Naive thymus-derived CD4-positive, alpha-beta T cell (primary cell): ENCODE results near the gene WWOX. TPM values are rescaled to one million over a fixed set of nuclear protein-coding genes. Genes with fewer than 3 reads are reported as not detected.

Experiments
- ATAC-seq: fragments of 150-1000 bp; cut with Tn5 transposase; 2 replicates; pipeline ENCODE4 v1.10.0; 2021; ENCODE audit warnings: mild to moderate bottlenecking, moderate library complexity
- CTCF ChIA-PET: fragments of 350-600 bp; sonication (Branson Sonifier 250); formaldehyde crosslinking; loops from one replicate; lab custom pipeline; 2021; ENCODE audit warnings: antibody characterized with exemption; lab: Charles Lee
- POLR2A ChIA-PET: fragments of 350-600 bp; sonication (Branson Sonifier 250); formaldehyde crosslinking; loops from one replicate; lab custom pipeline; 2021; ENCODE audit warnings: antibody characterized with exemption, inconsistent platforms; lab: Charles Lee
- DNase-seq, 9 donors: peaks; one replicate each; pipeline versions ENCODE4 v3.0.0 to v3.0.0-alpha.2; 2020 to 2022; ENCODE audit warnings: mixed read lengths in 1 of 9
- H3K27ac ChIP-seq: one replicate; pipeline ENCODE4 v1.7.0; 2013; ENCODE audit warnings: mild to moderate bottlenecking, low read depth, low read length, moderate library complexity
- H3K27me3 ChIP-seq, 2 donors: one replicate each; pipeline ENCODE4 v1.7.0; 2013; ENCODE audit warnings: low read length in 2 of 2, mild to moderate bottlenecking in 2 of 2, moderate library complexity in 2 of 2; ENCODE audit not compliant: control insufficient read depth in 2 of 2, insufficient read depth in 2 of 2
- H3K36me3 ChIP-seq, 3 experiments: 1 replicate in 2 of 3; 2 replicates in 1 of 3; pipeline ENCODE4 v1.7.0; 2013; ENCODE audit warnings: low read length in 3 of 3, mild to moderate bottlenecking in 3 of 3, moderate library complexity in 1 of 3; ENCODE audit not compliant: insufficient read depth in 3 of 3, control insufficient read depth in 2 of 3
- H3K4me1 ChIP-seq, 2 donors: one replicate each; pipeline ENCODE4 v1.7.0; 2013; ENCODE audit warnings: low read length in 2 of 2, mild to moderate bottlenecking in 2 of 2, moderate library complexity in 1 of 2; ENCODE audit not compliant: control insufficient read depth in 2 of 2, insufficient read depth in 2 of 2
- H3K4me3 ChIP-seq: 2 replicates; pipeline ENCODE4 v1.7.0; 2013; ENCODE audit warnings: mild to moderate bottlenecking, low read length
- H3K9me3 ChIP-seq, 3 experiments: 1 replicate in 2 of 3; 2 replicates in 1 of 3; pipeline ENCODE4 v1.7.0; 2013; ENCODE audit warnings: low read length in 3 of 3; ENCODE audit not compliant: control insufficient read depth in 2 of 3
- H3K27ac Mint-ChIP-seq, 9 donors: one replicate each; pipeline ENCODE4 v1.8.0; 2020 to 2022; ENCODE audit warnings: mixed read lengths in 9 of 9, mild to moderate bottlenecking in 8 of 9, moderate library complexity in 5 of 9, inconsistent platforms in 2 of 9
- H3K27me3 Mint-ChIP-seq, 5 donors: one replicate each; pipeline ENCODE4 v1.8.0; 2021 to 2022; ENCODE audit warnings: mixed read lengths in 5 of 5, mild to moderate bottlenecking in 1 of 5
- H3K36me3 Mint-ChIP-seq, 5 donors: one replicate each; pipeline ENCODE4 v1.8.0; 2020 to 2022; ENCODE audit warnings: mixed read lengths in 5 of 5, mild to moderate bottlenecking in 3 of 5, inconsistent platforms in 1 of 5
- H3K4me1 Mint-ChIP-seq, 7 donors: one replicate each; pipeline ENCODE4 v1.8.0; 2020 to 2022; ENCODE audit warnings: mixed read lengths in 7 of 7, mild to moderate bottlenecking in 3 of 7, inconsistent platforms in 1 of 7
- H3K4me3 Mint-ChIP-seq, 10 donors: one replicate each; pipeline ENCODE4 v1.8.0; 2020 to 2022; ENCODE audit warnings: mild to moderate bottlenecking in 10 of 10, mixed read lengths in 10 of 10, moderate library complexity in 6 of 10, inconsistent platforms in 2 of 10
- H3K9me3 Mint-ChIP-seq, 11 donors: one replicate each; pipeline ENCODE4 v1.8.0; 2020 to 2022; ENCODE audit warnings: mixed read lengths in 11 of 11, mild to moderate bottlenecking in 4 of 11, inconsistent platforms in 1 of 11, moderate library complexity in 1 of 11
- intact Hi-C, 2 donors: fragments of 100-400 bp; cut with micrococcal nuclease; formaldehyde crosslinking; loops; one replicate each; pipeline ENCODE4 v1.15.1; 2023
- polyA plus RNA-seq, 2 donors: library from polyadenylated mRNA; unstranded; fragments of 300-500 nt; fragmentation: Illumina TruSeq; gene quantifications; one replicate each; pipeline ENCODE4 v1.2.3, GENCODE V29; 2021
- total RNA-seq, 6 experiments: library from RNA in 5 of 6; stranded (reverse) in 5 of 6; gene quantifications; 1 replicate in 5 of 6; 2 replicates in 1 of 6; pipeline ENCODE4 v1.2.3 and lab custom pipeline; 2021 to 2026

Gene WWOX
- total and polyA plus RNA-seq, 7 experiments from 2014 or later, result 13.8 to 31.1 (median 20.8) TPM

DNA sequence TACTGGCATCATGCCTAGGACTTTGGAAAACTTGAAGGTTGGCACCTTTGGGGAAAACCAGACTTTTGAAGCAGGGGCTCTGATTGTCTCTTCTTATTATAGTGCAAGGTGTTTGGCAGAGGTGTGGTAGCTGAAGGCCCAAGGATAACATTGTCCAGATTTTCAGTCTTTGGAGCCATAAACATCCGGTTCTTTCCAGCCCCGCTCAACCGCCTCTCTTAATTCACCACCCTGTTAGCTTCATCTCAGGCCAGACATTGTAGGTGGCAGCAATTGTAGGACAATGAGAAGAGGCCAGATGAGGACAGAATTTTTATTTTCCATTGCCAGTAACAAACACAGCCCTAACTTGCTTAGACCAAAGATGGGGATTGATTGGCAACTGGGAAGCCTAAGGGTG is 851.3 kb downstream of the WWOX start:
- DNase-seq, result no peak
- Mint-ChIP-seq H3K4me3 (no peak overlapping the region), H3K9me3 (peaks cover 0 to 7% (median 1%) of the 10 kb centered on the region in 11 donors), H3K27ac (no peak overlapping the region), H3K36me3 (peaks cover 0 to 2% (median 0%) of the 10 kb centered on the region in 5 donors), H3K27me3 (no peaks in the 10 kb centered on the region), H3K4me1 (no peaks in the 10 kb centered on the region)
- POLR2A ChIA-PET, result no interaction called here
- H3K4me1 ChIP-seq, result no peaks in the 10 kb centered on the region
- CTCF ChIA-PET, result no interaction called here
- intact Hi-C loops, result no loop called here
- H3K4me3 ChIP-seq, result no peak overlapping the region
- H3K36me3 ChIP-seq, result no peaks in the 10 kb centered on the region
- no peak overlapping the region for H3K27ac ChIP-seq
- no peaks in the 10 kb centered on the region for H3K9me3 ChIP-seq
- no peak for ATAC-seq
- H3K27me3 ChIP-seq, result no peaks in the 10 kb centered on the region

DNA sequence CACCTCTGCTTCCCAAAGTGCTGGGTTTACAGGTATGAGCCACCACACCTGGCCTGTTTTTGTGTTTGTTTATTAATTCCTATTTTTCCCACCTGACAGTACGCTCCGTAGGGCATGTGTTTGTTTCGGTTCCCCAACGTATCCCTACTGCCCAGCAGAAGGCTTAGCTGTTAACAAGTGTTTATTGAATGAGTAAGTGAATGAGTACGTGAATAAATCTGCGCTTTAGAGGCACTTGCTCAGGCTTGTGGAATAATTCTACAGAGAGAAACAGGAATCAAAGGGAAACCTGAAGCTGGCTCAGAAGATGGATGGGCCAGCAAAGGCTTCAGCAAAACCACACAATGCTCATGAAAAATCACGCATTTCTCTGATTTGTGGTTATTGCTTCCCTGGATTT is 853.2 kb downstream of the WWOX start:
- intact Hi-C loops, result no loop called here
- no peak overlapping the region for H3K27ac Mint-ChIP-seq
- H3K27me3 Mint-ChIP-seq, result no peaks in the 10 kb centered on the region
- CTCF ChIA-PET, result no interaction called here
- no peaks in the 10 kb centered on the region for H3K9me3 ChIP-seq
- POLR2A ChIA-PET, result no interaction called here
- no peaks in the 10 kb centered on the region for H3K27me3 ChIP-seq
- H3K27ac ChIP-seq, result no peak overlapping the region
- H3K4me1 Mint-ChIP-seq, result no peaks in the 10 kb centered on the region
- H3K36me3 ChIP-seq, result no peaks in the 10 kb centered on the region
- H3K4me3 ChIP-seq, result no peak overlapping the region
- no peaks in the 10 kb centered on the region for H3K36me3 Mint-ChIP-seq
- DNase-seq (no peak), ATAC-seq (no peak)
- peaks cover 0 to 7% (median 1%) of the 10 kb centered on the region in 11 donors for H3K9me3 Mint-ChIP-seq
- no peak overlapping the region for H3K4me3 Mint-ChIP-seq
- H3K4me1 ChIP-seq, result no peaks in the 10 kb centered on the region

DNA sequence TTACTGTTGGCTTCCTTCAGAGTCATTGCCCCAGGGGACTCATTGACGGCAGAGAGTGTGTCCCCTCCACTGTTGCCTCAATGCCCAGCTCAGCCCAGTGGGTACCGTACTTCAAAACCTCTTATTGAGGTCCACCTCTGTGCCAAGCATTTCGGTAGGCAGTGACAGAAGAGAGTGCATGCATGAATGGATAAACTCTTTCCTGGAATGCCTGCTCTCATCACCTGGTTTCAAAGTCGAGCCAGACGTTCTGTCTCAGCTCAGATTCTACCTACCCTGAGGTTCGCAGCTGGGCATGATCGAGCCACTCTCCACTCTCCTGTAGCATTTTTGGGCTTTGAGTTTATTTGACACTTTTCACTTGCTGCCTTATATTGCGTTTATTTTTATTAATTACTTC is 854.1 kb downstream of the WWOX start:
- Histone ChIP-seq H3K36me3 (no peaks in the 10 kb centered on the region), H3K27me3 (no peaks in the 10 kb centered on the region), H3K4me1 (no peaks in the 10 kb centered on the region), H3K4me3 (no peak overlapping the region), H3K9me3 (no peaks in the 10 kb centered on the region), H3K27ac (no peak overlapping the region)
- ATAC-seq (no peak), DNase-seq (no peak)
- Mint-ChIP-seq H3K27me3 (no peaks in the 10 kb centered on the region), H3K9me3 (peaks cover 0 to 7% (median 1%) of the 10 kb centered on the region in 11 donors), H3K36me3 (no peaks in the 10 kb centered on the region), H3K27ac (no peak overlapping the region), H3K4me1 (peaks cover 0 to 4% (median 0%) of the 10 kb centered on the region in 7 donors), H3K4me3 (no peak overlapping the region)
- ChIA-PET POLR2A (no interaction called here), CTCF (no interaction called here)
- intact Hi-C loops, result no loop called here

DNA sequence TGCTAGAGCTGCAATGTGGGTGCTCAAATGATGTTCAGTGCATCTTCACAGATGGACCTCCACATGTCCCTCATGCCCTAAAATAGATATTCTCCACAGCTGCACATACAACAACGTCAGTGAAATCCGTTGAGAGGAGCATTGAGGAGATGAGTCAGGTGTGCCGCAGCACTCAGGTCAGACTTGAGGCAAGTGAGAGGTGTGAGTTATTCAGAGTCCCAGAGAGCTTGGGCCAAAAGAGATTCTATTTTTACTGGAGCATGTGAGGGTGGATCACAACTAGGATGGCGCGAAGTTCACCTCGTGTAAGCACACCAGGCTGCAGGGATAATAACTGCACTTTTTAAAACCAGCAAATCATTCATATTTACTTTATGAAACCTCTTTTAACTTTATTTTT is 855.8 kb downstream of the WWOX start:
- Histone ChIP-seq H3K27ac (no peak overlapping the region), H3K4me1 (no peaks in the 10 kb centered on the region), H3K9me3 (no peaks in the 10 kb centered on the region), H3K27me3 (no peaks in the 10 kb centered on the region), H3K4me3 (no peak overlapping the region), H3K36me3 (no peaks in the 10 kb centered on the region)
- H3K4me3 Mint-ChIP-seq, result no peak overlapping the region
- H3K27ac Mint-ChIP-seq, result no peak overlapping the region
- peaks cover 0 to 8% (median 0%) of the 10 kb centered on the region in 11 donors for H3K9me3 Mint-ChIP-seq
- POLR2A ChIA-PET, result no interaction called here
- no peaks in the 10 kb centered on the region for H3K27me3 Mint-ChIP-seq
- CTCF ChIA-PET, result no interaction called here
- peaks cover 0 to 4% (median 0%) of the 10 kb centered on the region in 7 donors for H3K4me1 Mint-ChIP-seq
- peaks cover 0 to 4% (median 1%) of the 10 kb centered on the region in 5 donors for H3K36me3 Mint-ChIP-seq
- intact Hi-C loops, result no loop called here
- DNase-seq (no peak), ATAC-seq (no peak)

DNA sequence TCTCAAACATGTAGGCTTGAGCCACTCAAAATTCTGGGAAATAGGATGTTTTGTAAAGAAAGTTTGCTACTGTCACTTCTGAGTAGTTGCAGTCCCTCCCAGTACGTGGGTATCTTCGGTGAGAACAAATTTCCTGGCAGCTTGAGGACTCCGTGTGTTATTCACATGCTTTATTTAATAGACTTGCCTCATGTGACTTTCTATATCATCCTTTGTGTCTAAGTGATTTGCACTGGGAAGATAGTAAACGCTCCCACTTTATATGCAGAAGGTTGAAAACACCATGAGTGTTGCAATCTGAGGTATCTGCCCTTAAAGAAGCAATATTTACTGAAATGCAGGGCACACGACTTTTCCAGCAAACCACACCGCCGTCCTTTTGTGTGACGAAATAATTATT is 857.4 kb downstream of the WWOX start:
- Histone ChIP-seq H3K4me3 (no peak overlapping the region), H3K9me3 (no peaks in the 10 kb centered on the region), H3K27ac (no peak overlapping the region), H3K36me3 (no peaks in the 10 kb centered on the region), H3K4me1 (no peaks in the 10 kb centered on the region), H3K27me3 (no peaks in the 10 kb centered on the region)
- H3K36me3 Mint-ChIP-seq, result peaks cover 0 to 5% (median 4%) of the 10 kb centered on the region in 5 donors
- H3K27me3 Mint-ChIP-seq, result no peaks in the 10 kb centered on the region
- intact Hi-C loops, result no loop called here
- peaks cover 0 to 7% (median 0%) of the 10 kb centered on the region in 7 donors for H3K4me1 Mint-ChIP-seq
- peaks cover 0 to 12% (median 1%) of the 10 kb centered on the region in 11 donors for H3K9me3 Mint-ChIP-seq
- POLR2A ChIA-PET, result no interaction called here
- DNase-seq (no peak), ATAC-seq (no peak)
- no peak overlapping the region for H3K27ac Mint-ChIP-seq
- CTCF ChIA-PET, result no interaction called here
- H3K4me3 Mint-ChIP-seq, result no peak overlapping the region

DNA sequence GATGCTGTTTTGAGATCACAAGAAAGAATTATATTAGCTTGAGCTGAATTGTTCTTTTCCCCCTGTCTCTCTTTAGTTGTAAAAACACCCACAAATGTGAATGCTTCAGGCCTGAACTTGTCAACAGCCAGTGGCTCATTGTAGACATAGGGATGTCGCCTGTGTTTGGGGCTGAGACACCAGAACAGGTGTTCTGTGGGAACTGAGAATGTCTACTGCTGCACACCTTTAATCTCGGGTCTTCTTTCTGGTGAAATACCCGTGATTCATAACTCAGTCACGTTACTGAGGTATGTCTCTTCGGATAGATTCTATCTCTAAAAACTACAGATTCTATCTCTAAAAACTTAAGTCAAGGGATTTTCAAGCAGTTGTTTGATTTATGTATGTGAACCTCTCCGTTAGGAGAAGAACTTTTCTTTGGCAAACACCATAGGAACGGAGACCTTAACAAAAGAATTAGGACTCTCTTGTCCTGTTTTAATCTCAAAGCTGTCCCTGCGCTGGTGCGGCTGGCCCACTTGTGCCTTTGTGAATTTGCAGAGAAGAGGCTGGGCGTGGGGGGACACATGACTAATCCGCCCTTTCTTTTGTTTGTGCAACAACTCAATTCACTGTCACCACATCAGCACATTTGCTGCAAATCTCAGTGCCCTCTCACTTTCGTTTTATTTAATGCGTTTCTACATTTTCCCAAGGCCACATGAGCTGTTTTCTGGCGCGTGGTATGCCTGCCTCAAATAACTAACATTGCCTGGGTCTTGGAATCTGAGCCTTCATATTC is 858.1 kb downstream of the WWOX start:
- no peak overlapping the region for H3K27ac Mint-ChIP-seq
- peaks cover 0 to 9% (median 0%) of the 10 kb centered on the region in 7 donors for H3K4me1 Mint-ChIP-seq
- no peaks in the 10 kb centered on the region for H3K4me1 ChIP-seq
- peak overlapping the region in 1 of 10 donors; percentile 23 for H3K4me3 Mint-ChIP-seq
- intact Hi-C loops, result no loop called here
- peaks cover 0 to 5% (median 4%) of the 10 kb centered on the region in 5 donors for H3K36me3 Mint-ChIP-seq
- DNase-seq (no peak), ATAC-seq (no peak)
- no peak overlapping the region for H3K4me3 ChIP-seq
- peaks cover 0 to 12% (median 1%) of the 10 kb centered on the region in 11 donors for H3K9me3 Mint-ChIP-seq
- no peaks in the 10 kb centered on the region for H3K27me3 ChIP-seq
- H3K36me3 ChIP-seq, result no peaks in the 10 kb centered on the region
- H3K27ac ChIP-seq, result no peak overlapping the region
- ChIA-PET POLR2A (no interaction called here), CTCF (no interaction called here)
- H3K9me3 ChIP-seq, result no peaks in the 10 kb centered on the region
- no peaks in the 10 kb centered on the region for H3K27me3 Mint-ChIP-seq

DNA sequence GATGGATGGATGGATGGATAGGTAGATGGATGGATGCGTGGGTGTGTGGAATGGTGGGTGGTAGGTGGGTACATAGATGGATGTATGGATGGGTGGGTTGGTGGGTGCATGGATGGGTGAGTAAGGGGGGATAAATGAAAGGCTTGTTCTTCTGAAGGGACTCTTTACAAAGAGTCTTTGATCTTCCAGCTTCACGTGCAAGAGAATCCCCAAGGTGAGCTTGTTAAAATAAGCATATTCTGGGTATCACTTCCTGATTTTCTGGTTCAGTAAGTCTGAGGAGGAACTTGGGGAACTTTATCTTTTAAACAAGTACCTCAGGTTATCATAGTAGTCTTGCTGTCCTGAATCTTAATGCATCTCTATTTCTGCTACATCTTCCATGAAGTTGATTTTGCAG is 862.0 kb downstream of the WWOX start:
- Histone ChIP-seq H3K36me3 (no peaks in the 10 kb centered on the region), H3K4me3 (no peak overlapping the region), H3K27ac (no peak overlapping the region), H3K4me1 (no peaks in the 10 kb centered on the region), H3K27me3 (no peaks in the 10 kb centered on the region), H3K9me3 (no peaks in the 10 kb centered on the region)
- H3K27me3 Mint-ChIP-seq, result no peaks in the 10 kb centered on the region
- ChIA-PET CTCF (no interaction called here), POLR2A (no interaction called here)
- intact Hi-C loops, result loop anchor here in 1 of 2 donors (5.0 kb wide), 1 partner anchor 184 kb away; no protein-coding TSS in a partner anchor
- ATAC-seq (no peak), DNase-seq (no peak)
- H3K36me3 Mint-ChIP-seq, result peaks cover 0 to 16% (median 10%) of the 10 kb centered on the region in 5 donors
- H3K4me1 Mint-ChIP-seq, result peaks cover 0 to 13% (median 0%) of the 10 kb centered on the region in 7 donors
- peak overlapping the region in 1 of 10 donors; percentile 21 for H3K4me3 Mint-ChIP-seq
- no peak overlapping the region for H3K27ac Mint-ChIP-seq
- peaks cover 6 to 25% (median 12%) of the 10 kb centered on the region in 11 donors for H3K9me3 Mint-ChIP-seq
